GM12892 (cell line): ENCODE data around the gene LRFN2.

Source experiments
- DNase-seq: peaks from one replicate; pipeline ENCODE4 v3.0.0; 2011; ENCODE audit not compliant: insufficient read length
- FAIRE-seq: peaks from 2 replicates; lab custom pipeline; 2011; peaks lifted over from hg19 to GRCh38; lab: Jason Lieb, UNC
- POLR2A ChIP-seq: IDR thresholded peaks from 2 replicates; pipeline ENCODE4 v1.6.1; 2011; ENCODE audit warnings: low read depth, low read length, control low read depth
- POLR2AphosphoS5 ChIP-seq: IDR thresholded peaks from 2 replicates; pipeline ENCODE4 v1.6.1; 2011; ENCODE audit warnings: low read depth, low read length, control low read depth
- TAF1 ChIP-seq: IDR thresholded peaks from 2 replicates; pipeline ENCODE4 v1.6.1; 2011; ENCODE audit warnings: low read depth, mild to moderate bottlenecking, control low read depth, low read length, borderline replicate concordance

The LRFN2 gene

GRCh38 chr6:40520678-40521077, 66.5 kb downstream of the LRFN2 start:
- TF ChIP-seq TAF1: no peak
- no peak for TF ChIP-seq POLR2AphosphoS5
- TF ChIP-seq POLR2A: no peak
- FAIRE-seq: no peak
- DNase-seq: no peak

GRCh38 chr6:40520084-40520483, 67.1 kb downstream of the LRFN2 start:
- TF ChIP-seq TAF1 (no peak), POLR2A (no peak)
- no peak for DNase-seq
- FAIRE-seq: no peak

- no peak for DNase-seq
- TF ChIP-seq TAF1: no peak
- TF ChIP-seq POLR2A: no peak
- TF ChIP-seq POLR2AphosphoS5: no peak
- no peak for FAIRE-seq
Measured at GRCh38 chr6:40517654-40518053, 69.5 kb downstream of the LRFN2 start.

GRCh38 chr6:40516429-40516828, 70.7 kb downstream of the LRFN2 start:
- no peak for DNase-seq
- TF ChIP-seq POLR2AphosphoS5 (no peak), POLR2A (no peak), TAF1 (no peak)
- FAIRE-seq: no peak

GRCh38 chr6:40512340-40512739, 74.8 kb downstream of the LRFN2 start:
- DNase-seq: no peak
- no peak for FAIRE-seq
- TF ChIP-seq POLR2AphosphoS5 (no peak), TAF1 (no peak), POLR2A (no peak)

DNA sequence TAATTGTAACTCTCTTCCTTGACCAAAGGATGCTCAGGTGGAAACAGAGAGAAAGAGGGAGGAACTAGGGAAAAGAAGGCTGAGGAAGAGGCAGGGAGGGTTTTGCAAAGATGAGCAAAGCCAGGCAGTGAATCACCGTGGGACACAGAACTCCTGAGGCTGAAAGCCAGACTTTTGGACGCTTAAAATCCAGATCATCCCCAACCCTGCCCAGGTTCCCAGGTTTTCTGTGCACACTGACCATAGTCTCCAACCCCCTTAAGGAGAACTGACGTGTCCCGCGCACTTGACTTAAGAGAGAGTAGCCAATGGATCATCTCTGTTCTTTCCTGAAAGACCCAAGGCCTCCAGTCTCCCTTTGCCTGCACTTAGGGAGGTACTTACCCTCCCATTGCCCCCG, 75.3 kb downstream of the LRFN2 start:
- FAIRE-seq (no peak), DNase-seq (no peak)
- TF ChIP-seq POLR2AphosphoS5 (no peak), TAF1 (no peak), POLR2A (no peak)

GRCh38 chr6:40510442-40510841, 76.7 kb downstream of the LRFN2 start:
- FAIRE-seq: no peak
- DNase-seq: no peak
- TF ChIP-seq POLR2AphosphoS5 (no peak), TAF1 (no peak), POLR2A (no peak)

DNA sequence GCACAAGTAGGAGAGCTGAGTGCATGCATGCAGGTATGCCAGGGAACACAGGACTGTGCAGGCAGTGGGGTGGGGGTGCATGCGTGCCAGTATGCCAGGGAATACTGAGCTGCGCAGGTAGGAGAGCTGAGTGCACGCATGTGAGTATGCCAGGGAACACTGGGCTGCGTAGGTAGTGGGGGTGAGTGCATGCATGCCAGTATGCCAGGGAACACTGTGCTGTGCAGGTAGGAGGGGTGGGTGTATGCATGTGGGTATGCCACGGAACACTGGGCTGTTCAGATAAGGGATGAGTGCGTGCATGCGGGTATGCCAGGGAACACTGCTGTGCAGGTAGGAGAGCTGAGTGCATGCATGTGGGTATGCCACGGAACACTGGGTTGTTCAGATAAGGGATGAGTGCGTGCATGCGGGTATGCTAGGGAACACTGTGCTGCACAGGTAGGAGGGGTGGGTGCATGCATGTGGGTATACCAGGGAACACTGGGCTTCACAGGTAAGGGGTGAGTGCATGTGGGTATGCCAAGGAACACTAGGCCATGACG, 77.4 kb downstream of the LRFN2 start:
- DNase-seq (no peak), FAIRE-seq (no peak)
- TF ChIP-seq POLR2AphosphoS5 (no peak), POLR2A (no peak), TAF1 (no peak)

DNA sequence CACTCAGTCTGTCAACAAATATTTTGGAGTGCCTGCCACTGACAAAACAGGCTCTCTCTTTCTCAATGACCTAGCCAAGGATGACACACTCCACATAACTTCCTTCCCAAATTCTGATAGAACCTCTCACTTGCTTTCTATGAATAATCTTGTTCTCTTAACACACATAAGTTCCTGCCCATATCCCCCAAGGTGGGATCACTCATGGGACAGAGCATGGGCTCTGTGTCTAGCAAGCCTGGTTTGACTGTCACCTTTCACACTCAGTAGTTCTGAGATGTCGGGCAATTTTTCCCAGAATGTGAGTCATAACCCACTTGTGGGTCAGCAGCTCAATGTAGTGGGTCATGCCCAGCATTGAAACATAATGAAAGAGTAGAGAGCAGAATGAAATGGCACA, 78.1 kb downstream of the LRFN2 start:
- no peak for DNase-seq
- TF ChIP-seq POLR2A: no peak
- TF ChIP-seq TAF1: no peak
- TF ChIP-seq POLR2AphosphoS5: no peak
- no peak for FAIRE-seq

GRCh38 chr6:40506954-40507353, 80.2 kb downstream of the LRFN2 start:
- DNase-seq (no peak), FAIRE-seq (no peak)
- TF ChIP-seq POLR2A (no peak), POLR2AphosphoS5 (no peak)

DNA sequence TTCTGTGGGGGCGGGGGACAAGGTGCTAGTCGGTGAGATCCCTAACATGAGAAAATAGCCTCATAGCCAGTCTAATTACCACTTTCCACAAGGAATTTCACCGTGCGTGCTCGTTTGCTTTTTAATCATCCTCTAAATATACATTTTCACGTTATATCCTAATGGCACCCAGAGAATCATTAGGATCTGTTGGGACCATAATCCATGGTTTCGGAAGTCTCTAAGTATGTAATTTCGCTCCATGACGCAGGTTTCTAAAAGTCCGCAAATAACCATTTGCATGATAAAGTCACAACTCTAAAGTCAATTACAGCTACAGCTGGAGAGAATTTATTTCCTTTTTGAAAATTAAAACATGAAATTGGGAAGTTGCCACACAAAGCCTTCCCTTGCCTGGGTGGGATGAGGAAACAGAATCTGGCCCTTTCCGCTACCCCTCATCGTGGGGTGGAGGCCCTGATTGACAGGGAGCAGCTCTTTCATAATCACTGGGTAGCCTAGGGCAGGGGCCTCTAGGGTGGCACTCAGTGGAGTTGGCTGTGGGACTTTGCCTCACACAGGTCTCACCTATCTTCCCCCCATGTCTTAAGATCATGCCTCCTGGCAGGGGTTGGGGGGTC, 81.9 kb downstream of the LRFN2 start:
- TF ChIP-seq TAF1 (no peak), POLR2A (no peak), POLR2AphosphoS5 (no peak)
- no peak for DNase-seq
- FAIRE-seq: no peak

GRCh38 chr6:40504274-40504673, 82.9 kb downstream of the LRFN2 start:
- DNase-seq (no peak), FAIRE-seq (no peak)
- TF ChIP-seq TAF1 (no peak), POLR2AphosphoS5 (no peak), POLR2A (no peak)
